Omental fat pad (tissue), 4 donors: ENCODE measurements around the gene IL18BP. TPM values are rescaled to one million over a fixed set of nuclear protein-coding genes. Genes with fewer than 3 reads are reported as not detected.
A peak's percentile ranks its signal among the peaks of the same experiment; 100 is the strongest.

Experiments used
- ATAC-seq: fragments of 150-250 bp; one replicate; pipeline ENCODE4 v1.9.1; 2016; ENCODE audit warnings: mild to moderate bottlenecking, moderate library complexity; ENCODE audit not compliant: low FRiP score
- DNase-seq: peaks from one replicate; pipeline ENCODE4 v3.0.0-alpha.2; 2019; ENCODE audit warnings: low spot score
- total RNA-seq, 4 donors: library from RNA; depleted of rRNA; stranded (reverse); fragments of >200 nt; gene quantifications; one replicate each; pipeline ENCODE4 v1.1.0, GENCODE V29; 2016
- TF ChIP-seq, protein P1 (sequence below), 3 donors: fragments of 450-650 bp; IDR thresholded peaks; one replicate each; pipeline ENCODE4 v1.5.1; 2016 to 2017; ENCODE audit warnings: antibody characterized with exemption in 3 of 3, mild to moderate bottlenecking in 3 of 3, moderate library complexity in 2 of 3

IL18BP gene
- total RNA-seq, 4 donors from 2014 or later: 4.1 to 16.7 (median 10.8) TPM

GRCh38 chr11:72010529-72011233 is 12.0 kb downstream of the IL18BP start:
- DNase-seq (no peak), ATAC-seq (no peak)
- TF ChIP-seq, protein P1, sequence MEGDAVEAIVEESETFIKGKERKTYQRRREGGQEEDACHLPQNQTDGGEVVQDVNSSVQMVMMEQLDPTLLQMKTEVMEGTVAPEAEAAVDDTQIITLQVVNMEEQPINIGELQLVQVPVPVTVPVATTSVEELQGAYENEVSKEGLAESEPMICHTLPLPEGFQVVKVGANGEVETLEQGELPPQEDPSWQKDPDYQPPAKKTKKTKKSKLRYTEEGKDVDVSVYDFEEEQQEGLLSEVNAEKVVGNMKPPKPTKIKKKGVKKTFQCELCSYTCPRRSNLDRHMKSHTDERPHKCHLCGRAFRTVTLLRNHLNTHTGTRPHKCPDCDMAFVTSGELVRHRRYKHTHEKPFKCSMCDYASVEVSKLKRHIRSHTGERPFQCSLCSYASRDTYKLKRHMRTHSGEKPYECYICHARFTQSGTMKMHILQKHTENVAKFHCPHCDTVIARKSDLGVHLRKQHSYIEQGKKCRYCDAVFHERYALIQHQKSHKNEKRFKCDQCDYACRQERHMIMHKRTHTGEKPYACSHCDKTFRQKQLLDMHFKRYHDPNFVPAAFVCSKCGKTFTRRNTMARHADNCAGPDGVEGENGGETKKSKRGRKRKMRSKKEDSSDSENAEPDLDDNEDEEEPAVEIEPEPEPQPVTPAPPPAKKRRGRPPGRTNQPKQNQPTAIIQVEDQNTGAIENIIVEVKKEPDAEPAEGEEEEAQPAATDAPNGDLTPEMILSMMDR (IDR thresholded peaks at IDR 0.05): no peak

GRCh38 chr11:72012091-72012630 is 13.5 kb downstream of the IL18BP start:
- ATAC-seq (no peak), DNase-seq (peak; percentile 7)

GRCh38 chr11:72012897-72013721 is 14.4 kb downstream of the IL18BP start:
- ATAC-seq (peak; percentile 88), DNase-seq (peak; percentile 22)

More at GRCh38 chr11:72012091-72012630, 13.5 kb downstream of the IL18BP start:
- TF ChIP-seq, protein P1 (IDR thresholded peaks at IDR 0.05): no peak

GRCh38 chr11:72013765-72014711 is 15.3 kb downstream of the IL18BP start:
- DNase-seq (peak; percentile 18), ATAC-seq (no peak)
- TF ChIP-seq, protein P1 (IDR thresholded peaks at IDR 0.05): no peak

More at GRCh38 chr11:72012897-72013721, 14.4 kb downstream of the IL18BP start:
- TF ChIP-seq, protein P1 (IDR thresholded peaks at IDR 0.05): no peak

DNA sequence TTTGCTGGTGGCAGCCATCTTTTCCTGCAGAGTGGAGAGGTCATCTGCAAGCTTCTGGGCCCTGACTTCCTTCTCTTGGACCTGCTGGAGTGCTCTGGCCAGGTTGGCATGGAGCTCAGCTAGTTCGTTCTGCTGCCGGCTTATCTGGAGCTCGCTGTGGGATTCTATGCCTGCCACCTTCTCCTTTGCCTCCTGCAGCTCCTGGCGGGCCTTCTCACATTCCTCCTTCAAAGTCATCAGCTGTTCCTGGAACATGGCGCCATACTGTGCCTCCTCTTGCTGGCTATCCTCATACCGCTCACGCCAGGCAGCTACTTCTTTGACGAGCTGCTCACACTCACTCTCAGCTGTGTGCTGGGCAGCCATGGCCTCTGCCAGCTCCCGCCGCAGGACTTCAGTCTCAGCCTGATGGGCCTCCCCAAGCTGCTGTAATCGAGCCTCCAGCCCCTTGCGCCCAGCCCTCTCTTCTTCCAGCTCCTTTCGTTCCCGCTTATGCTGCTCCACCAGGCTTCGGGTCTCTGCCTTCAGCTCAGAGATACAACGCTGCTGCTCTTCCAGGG is 16.1 kb downstream of the IL18BP start:
- TF ChIP-seq, protein P1 (IDR thresholded peaks at IDR 0.05): no peak
- DNase-seq: peak; percentile 10
- no peak for ATAC-seq

- TF ChIP-seq, protein P1 (IDR thresholded peaks at IDR 0.05): no peak
- DNase-seq (peak; percentile 19), ATAC-seq (no peak)
These were observed 16.9 kb downstream of the IL18BP start for GRCh38 chr11:72015511-72016061.
